ENCODE results near the gene WDR27. TPM values are rescaled to one million over a fixed set of nuclear protein-coding genes. Genes with fewer than 3 reads are reported as not detected.

The WDR27 gene
- total and polyA plus RNA-seq, 10 of the 15 experiments (the other 5 are each of a cell fraction or from before 2014, with no cell fraction given) = 1.9 to 33.2 (median 19.0) TPM

- H3K4me3 ChIP-seq = no peak overlapping the region
- H3K79me2 ChIP-seq (ENCODE audit: control insufficient read depth, insufficient read depth, low read length) = no peaks in the 10 kb centered on the region
- H3K36me3 ChIP-seq (ENCODE audit: control insufficient read depth in 2 of 2, insufficient read depth in 2 of 2, low read length in 1 of 2) = no peaks in the 10 kb centered on the region
- ChIA-PET POLR2A (no interaction called here), RAD21 (ENCODE audit: unreplicated experiment) (no interaction called here), CTCF (interaction anchor here (0.6 kb wide), 1 partner anchor 13 kb away, joined by 5 read pairs; no protein-coding TSS in a partner anchor), SMC1A (ENCODE audit: uncharacterized antibody, unreplicated experiment) (no interaction called here)
- no peaks in the 10 kb centered on the region for H4K20me1 ChIP-seq (ENCODE audit: control insufficient read depth, insufficient read depth)
- no peak overlapping the region for H3K9ac ChIP-seq (ENCODE audit: control insufficient read depth, insufficient read depth, low read length)
- H3K27me3 ChIP-seq (replicated peaks in 1 of 2; ENCODE audit: control insufficient read depth in 2 of 2, insufficient read depth in 2 of 2, low read length in 1 of 2) = no peaks in the 10 kb centered on the region
- intact Hi-C loops (cut with micrococcal nuclease; ENCODE audit: unreplicated experiment) (no loop called here), in situ Hi-C loops (cut with MboI) (no loop called here)
- H3K27ac ChIP-seq (ENCODE audit: control insufficient read depth, insufficient read depth) = no peak overlapping the region
- ATAC-seq (no peak), FAIRE-seq (no peak), DNase-seq (ENCODE audit: low read depth, low spot score) (no peak)
- BruUV-seq (replicated peaks) = no TSS peak
- H2AFZ ChIP-seq (ENCODE audit: control insufficient read depth, low read depth, low read length) = no peak overlapping the region
- 78% methylated on average over 15 of the region's 15 CpGs for WGBS (ENCODE audit: insufficient coverage, insufficient replicate concordance, low lambda C conversion rate, missing lambda C conversion rate)
- H3K4me2 ChIP-seq (ENCODE audit: control insufficient read depth, insufficient read depth) = no peak overlapping the region
- H3K9me3 ChIP-seq (replicated peaks; ENCODE audit: control insufficient read depth, insufficient read depth, low read length) = no peaks in the 10 kb centered on the region
- no peaks in the 10 kb centered on the region for H3K4me1 ChIP-seq (ENCODE audit: control insufficient read depth, insufficient read depth, low read length)
- TF ChIP-seq DPF2 (IDR thresholded peaks at IDR 0.05) = no peak
- TF ChIP-seq SPI1 (IDR thresholded peaks at IDR 0.05; ENCODE audit: borderline replicate concordance, insufficient read depth, low read depth, low read length) = no peak
- no peak for TF ChIP-seq CHD4 (IDR thresholded peaks at IDR 0.05)
- no peak for TF ChIP-seq GABPA (IDR thresholded peaks at IDR 0.05; ENCODE audit: low read depth)
- TF ChIP-seq, protein P1, sequence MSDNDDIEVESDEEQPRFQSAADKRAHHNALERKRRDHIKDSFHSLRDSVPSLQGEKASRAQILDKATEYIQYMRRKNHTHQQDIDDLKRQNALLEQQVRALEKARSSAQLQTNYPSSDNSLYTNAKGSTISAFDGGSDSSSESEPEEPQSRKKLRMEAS (IDR thresholded peaks at IDR 0.05; ENCODE audit: low read depth, low read length) = no peak
- TF ChIP-seq JUND (IDR thresholded peaks at IDR 0.05; ENCODE audit: low read depth, low read length) = no peak
- no peak for TF ChIP-seq POLR2AphosphoS2 (IDR thresholded peaks at IDR 0.05; ENCODE audit: low read depth, low read length)
- no peak for TF ChIP-seq RAD51 (IDR thresholded peaks at IDR 0.05)
- TF ChIP-seq BRCA1 (IDR thresholded peaks at IDR 0.05; ENCODE audit: low read depth, low read length) = no peak
- TF ChIP-seq, protein P2, sequence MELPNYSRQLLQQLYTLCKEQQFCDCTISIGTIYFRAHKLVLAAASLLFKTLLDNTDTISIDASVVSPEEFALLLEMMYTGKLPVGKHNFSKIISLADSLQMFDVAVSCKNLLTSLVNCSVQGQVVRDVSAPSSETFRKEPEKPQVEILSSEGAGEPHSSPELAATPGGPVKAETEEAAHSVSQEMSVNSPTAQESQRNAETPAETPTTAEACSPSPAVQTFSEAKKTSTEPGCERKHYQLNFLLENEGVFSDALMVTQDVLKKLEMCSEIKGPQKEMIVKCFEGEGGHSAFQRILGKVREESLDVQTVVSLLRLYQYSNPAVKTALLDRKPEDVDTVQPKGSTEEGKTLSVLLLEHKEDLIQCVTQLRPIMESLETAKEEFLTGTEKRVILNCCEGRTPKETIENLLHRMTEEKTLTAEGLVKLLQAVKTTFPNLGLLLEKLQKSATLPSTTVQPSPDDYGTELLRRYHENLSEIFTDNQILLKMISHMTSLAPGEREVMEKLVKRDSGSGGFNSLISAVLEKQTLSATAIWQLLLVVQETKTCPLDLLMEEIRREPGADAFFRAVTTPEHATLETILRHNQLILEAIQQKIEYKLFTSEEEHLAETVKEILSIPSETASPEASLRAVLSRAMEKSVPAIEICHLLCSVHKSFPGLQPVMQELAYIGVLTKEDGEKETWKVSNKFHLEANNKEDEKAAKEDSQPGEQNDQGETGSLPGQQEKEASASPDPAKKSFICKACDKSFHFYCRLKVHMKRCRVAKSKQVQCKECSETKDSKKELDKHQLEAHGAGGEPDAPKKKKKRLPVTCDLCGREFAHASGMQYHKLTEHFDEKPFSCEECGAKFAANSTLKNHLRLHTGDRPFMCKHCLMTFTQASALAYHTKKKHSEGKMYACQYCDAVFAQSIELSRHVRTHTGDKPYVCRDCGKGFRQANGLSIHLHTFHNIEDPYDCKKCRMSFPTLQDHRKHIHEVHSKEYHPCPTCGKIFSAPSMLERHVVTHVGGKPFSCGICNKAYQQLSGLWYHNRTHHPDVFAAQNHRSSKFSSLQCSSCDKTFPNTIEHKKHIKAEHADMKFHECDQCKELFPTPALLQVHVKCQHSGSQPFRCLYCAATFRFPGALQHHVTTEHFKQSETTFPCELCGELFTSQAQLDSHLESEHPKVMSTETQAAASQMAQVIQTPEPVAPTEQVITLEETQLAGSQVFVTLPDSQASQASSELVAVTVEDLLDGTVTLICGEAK (IDR thresholded peaks at IDR 0.05; ENCODE audit: borderline replicate concordance) = no peak
- TF ChIP-seq, protein P3, sequence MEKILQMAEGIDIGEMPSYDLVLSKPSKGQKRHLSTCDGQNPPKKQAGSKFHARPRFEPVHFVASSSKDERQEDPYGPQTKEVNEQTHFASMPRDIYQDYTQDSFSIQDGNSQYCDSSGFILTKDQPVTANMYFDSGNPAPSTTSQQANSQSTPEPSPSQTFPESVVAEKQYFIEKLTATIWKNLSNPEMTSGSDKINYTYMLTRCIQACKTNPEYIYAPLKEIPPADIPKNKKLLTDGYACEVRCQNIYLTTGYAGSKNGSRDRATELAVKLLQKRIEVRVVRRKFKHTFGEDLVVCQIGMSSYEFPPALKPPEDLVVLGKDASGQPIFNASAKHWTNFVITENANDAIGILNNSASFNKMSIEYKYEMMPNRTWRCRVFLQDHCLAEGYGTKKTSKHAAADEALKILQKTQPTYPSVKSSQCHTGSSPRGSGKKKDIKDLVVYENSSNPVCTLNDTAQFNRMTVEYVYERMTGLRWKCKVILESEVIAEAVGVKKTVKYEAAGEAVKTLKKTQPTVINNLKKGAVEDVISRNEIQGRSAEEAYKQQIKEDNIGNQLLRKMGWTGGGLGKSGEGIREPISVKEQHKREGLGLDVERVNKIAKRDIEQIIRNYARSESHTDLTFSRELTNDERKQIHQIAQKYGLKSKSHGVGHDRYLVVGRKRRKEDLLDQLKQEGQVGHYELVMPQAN (conservative IDR thresholded peaks at IDR 0.05) = no peak
- TF ChIP-seq TCF12 (IDR thresholded peaks at IDR 0.05; ENCODE audit: low read depth, low read length) = no peak
- no peak for TF ChIP-seq RUNX3 (IDR thresholded peaks at IDR 0.05; ENCODE audit: low read length)
- TF ChIP-seq RFX5 (IDR thresholded peaks at IDR 0.05; ENCODE audit: low read depth, low read length) = no peak
- no peak for TF ChIP-seq SREBF2 (IDR thresholded peaks at IDR 0.05; ENCODE audit: low read length)
Measured at GRCh38 chr6:169498916-169499513, 202.8 kb downstream of the WDR27 start.
